Measurements from ENCODE around the gene YEATS4.

DNA sequence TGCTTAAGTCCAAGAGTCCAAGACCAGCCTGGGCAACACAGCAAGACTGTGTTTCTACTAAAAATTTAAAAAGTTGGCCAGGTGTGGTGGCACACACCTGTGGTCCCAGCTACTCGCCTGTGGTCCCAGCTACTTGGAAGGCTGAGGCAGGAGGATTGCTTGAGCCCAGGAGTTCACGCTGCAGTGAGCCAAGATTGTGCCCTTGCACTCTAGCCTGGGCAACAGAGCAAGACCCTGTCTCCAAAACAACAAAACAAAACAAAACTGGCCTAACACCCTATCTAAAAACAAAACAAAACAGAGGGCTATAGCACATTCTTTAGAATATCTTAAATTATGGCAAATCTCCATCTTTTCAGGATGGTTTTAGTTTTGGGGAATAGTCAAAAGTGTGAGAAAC lies 14.5 kb upstream of the YEATS4 start:
- no peak for TF ChIP-seq POLR2A (IDR thresholded peaks at IDR 0.05)
- TF ChIP-seq, protein P1, sequence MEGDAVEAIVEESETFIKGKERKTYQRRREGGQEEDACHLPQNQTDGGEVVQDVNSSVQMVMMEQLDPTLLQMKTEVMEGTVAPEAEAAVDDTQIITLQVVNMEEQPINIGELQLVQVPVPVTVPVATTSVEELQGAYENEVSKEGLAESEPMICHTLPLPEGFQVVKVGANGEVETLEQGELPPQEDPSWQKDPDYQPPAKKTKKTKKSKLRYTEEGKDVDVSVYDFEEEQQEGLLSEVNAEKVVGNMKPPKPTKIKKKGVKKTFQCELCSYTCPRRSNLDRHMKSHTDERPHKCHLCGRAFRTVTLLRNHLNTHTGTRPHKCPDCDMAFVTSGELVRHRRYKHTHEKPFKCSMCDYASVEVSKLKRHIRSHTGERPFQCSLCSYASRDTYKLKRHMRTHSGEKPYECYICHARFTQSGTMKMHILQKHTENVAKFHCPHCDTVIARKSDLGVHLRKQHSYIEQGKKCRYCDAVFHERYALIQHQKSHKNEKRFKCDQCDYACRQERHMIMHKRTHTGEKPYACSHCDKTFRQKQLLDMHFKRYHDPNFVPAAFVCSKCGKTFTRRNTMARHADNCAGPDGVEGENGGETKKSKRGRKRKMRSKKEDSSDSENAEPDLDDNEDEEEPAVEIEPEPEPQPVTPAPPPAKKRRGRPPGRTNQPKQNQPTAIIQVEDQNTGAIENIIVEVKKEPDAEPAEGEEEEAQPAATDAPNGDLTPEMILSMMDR (IDR thresholded peaks at IDR 0.05) = no peak
